GM19452 (cell line): ENCODE results near the gene RIMBP2.

Experiments used
- ATAC-seq: cut with Tn5 transposase; IDR thresholded peaks from one replicate; pipeline ENCODE4 v1.9.1; 2021; ENCODE audit not compliant: unreplicated experiment

Gene RIMBP2

GRCh38 chr12:130639476-130640424, 76.3 kb downstream of the RIMBP2 start:
- ATAC-seq = no peak

GRCh38 chr12:130636370-130636769, 79.7 kb downstream of the RIMBP2 start:
- no peak for ATAC-seq

- ATAC-seq = no peak
These were observed 81.2 kb downstream of the RIMBP2 start for GRCh38 chr12:130634866-130635265.

- ATAC-seq = no peak
These were observed 82.3 kb downstream of the RIMBP2 start for GRCh38 chr12:130633771-130634170.

- no peak for ATAC-seq
These were observed 83.5 kb downstream of the RIMBP2 start for GRCh38 chr12:130632642-130633041.

GRCh38 chr12:130628304-130628703, 87.8 kb downstream of the RIMBP2 start:
- ATAC-seq = no peak

- ATAC-seq = no peak
These were observed 88.9 kb downstream of the RIMBP2 start for GRCh38 chr12:130627175-130627574.

- ATAC-seq = no peak
These were observed 89.5 kb downstream of the RIMBP2 start for GRCh38 chr12:130626601-130627000.

GRCh38 chr12:130625201-130625600, 90.9 kb downstream of the RIMBP2 start:
- ATAC-seq = no peak

GRCh38 chr12:130622803-130623202, 93.3 kb downstream of the RIMBP2 start:
- no peak for ATAC-seq

- ATAC-seq = no peak
These were observed 94.3 kb downstream of the RIMBP2 start for GRCh38 chr12:130621696-130622298.

GRCh38 chr12:130620756-130621155, 95.3 kb downstream of the RIMBP2 start:
- no peak for ATAC-seq

GRCh38 chr12:130620281-130620680, 95.8 kb downstream of the RIMBP2 start:
- no peak for ATAC-seq

GRCh38 chr12:130619385-130620001, 96.6 kb downstream of the RIMBP2 start:
- no peak for ATAC-seq

GRCh38 chr12:130617219-130617618, 98.9 kb downstream of the RIMBP2 start:
- no peak for ATAC-seq

- no peak for ATAC-seq
These were observed 100.2 kb downstream of the RIMBP2 start for GRCh38 chr12:130615861-130616345.

GRCh38 chr12:130614530-130614905, 101.6 kb downstream of the RIMBP2 start:
- ATAC-seq = no peak

GRCh38 chr12:130613831-130614529, 102.1 kb downstream of the RIMBP2 start:
- no peak for ATAC-seq

GRCh38 chr12:130613131-130613530, 103.0 kb downstream of the RIMBP2 start:
- no peak for ATAC-seq

GRCh38 chr12:130611026-130611905, 104.8 kb downstream of the RIMBP2 start:
- no peak for ATAC-seq
